Mesenteric fat pad (tissue), 1 donor: ENCODE measurements around the gene TMEM154. TPM values are rescaled to one million over a fixed set of nuclear protein-coding genes. Genes with fewer than 3 reads are reported as not detected.

Experiments used
- DNase-seq: peaks from one replicate; pipeline ENCODE4 v3.0.0-alpha.2; 2020; ENCODE audit warnings: low spot score
- long read RNA-seq: library from polyadenylated mRNA; unstranded; transcript quantifications from one replicate; pipeline ENCODE4 v2.0.0, GENCODE V29; 2020
- total RNA-seq: library from RNA; stranded (reverse); fragmentation: NEBNext Ultra II Directional; extraction: Animal tissue kit (Norgen Biotek cat#: 25700); gene quantifications from one replicate; pipeline ENCODE4 v1.2.1, GENCODE V29; 2021
- donor health status: DM: yes; HTN: yes; CAD: no.

The TMEM154 gene
- total RNA-seq: 7.2 TPM
- long read RNA-seq, full-length matches to known transcripts: 3 of 9 reads
- long read RNA-seq, partial matches to known transcripts: 3 of 9 reads
- long read RNA-seq, other reads (novel, unspliced or antisense): 3 of 9 reads

GRCh38 chr4:152679414-152680281 lies at the start of gene TMEM154:
Gene TMEM154 (minus strand): TSS chr4:152679997. CDS start chr4:152679933, 64 bp downstream.
- no peak for DNase-seq

- DNase-seq: no peak
Measured at GRCh38 chr4:152729466-152729865, 49.7 kb upstream of the TMEM154 start.

GRCh38 chr4:152728343-152728742 lies 48.5 kb upstream of the TMEM154 start:
- DNase-seq: no peak

GRCh38 chr4:152727784-152728183 lies 48.0 kb upstream of the TMEM154 start:
- DNase-seq: no peak

GRCh38 chr4:152724494-152724893 lies 44.7 kb upstream of the TMEM154 start:
- DNase-seq: no peak

- no peak for DNase-seq
Measured at GRCh38 chr4:152723236-152723635, 43.4 kb upstream of the TMEM154 start.

GRCh38 chr4:152719801-152720556 lies 40.2 kb upstream of the TMEM154 start:
- no peak for DNase-seq

GRCh38 chr4:152719291-152719690 lies 39.5 kb upstream of the TMEM154 start:
- DNase-seq: no peak

GRCh38 chr4:152715076-152715475 lies 35.3 kb upstream of the TMEM154 start:
- DNase-seq: no peak

GRCh38 chr4:152713951-152714705 lies 34.3 kb upstream of the TMEM154 start:
- DNase-seq: no peak

GRCh38 chr4:152709675-152710438 lies 30.1 kb upstream of the TMEM154 start:
- no peak for DNase-seq

GRCh38 chr4:152708796-152709195 lies 29.0 kb upstream of the TMEM154 start:
- DNase-seq: no peak

- no peak for DNase-seq
Measured at GRCh38 chr4:152708361-152708760, 28.6 kb upstream of the TMEM154 start.

GRCh38 chr4:152707632-152708031 lies 27.8 kb upstream of the TMEM154 start:
- DNase-seq: no peak

- no peak for DNase-seq
Measured at GRCh38 chr4:152705903-152706302, 26.1 kb upstream of the TMEM154 start.

GRCh38 chr4:152704788-152705187 lies 25.0 kb upstream of the TMEM154 start:
- no peak for DNase-seq

GRCh38 chr4:152700151-152700550 lies 20.4 kb upstream of the TMEM154 start:
- no peak for DNase-seq

GRCh38 chr4:152699313-152699712 lies 19.5 kb upstream of the TMEM154 start:
- no peak for DNase-seq

GRCh38 chr4:152698089-152698499 lies 18.3 kb upstream of the TMEM154 start:
- DNase-seq: no peak

GRCh38 chr4:152697284-152698088 lies 17.7 kb upstream of the TMEM154 start:
- no peak for DNase-seq
